GM21737 (cell line): ENCODE data around the gene THAP6.
A peak's percentile ranks its signal among the peaks of the same experiment; 100 is the strongest.
"Not testable (repeated sequence)": the region's sequence is repeated elsewhere in the genome, so short reads cannot be mapped to it uniquely, and the experiment has no call there.

Experiments
- ATAC-seq: cut with Tn5 transposase; IDR thresholded peaks from one replicate; pipeline ENCODE4 v1.9.1; 2021; ENCODE audit warnings: mild to moderate bottlenecking, moderate library complexity; ENCODE audit not compliant: unreplicated experiment

The THAP6 gene

GRCh38 chr4:75525086-75525485 lies 10.8 kb downstream of the THAP6 start:
- no peak for ATAC-seq

DNA sequence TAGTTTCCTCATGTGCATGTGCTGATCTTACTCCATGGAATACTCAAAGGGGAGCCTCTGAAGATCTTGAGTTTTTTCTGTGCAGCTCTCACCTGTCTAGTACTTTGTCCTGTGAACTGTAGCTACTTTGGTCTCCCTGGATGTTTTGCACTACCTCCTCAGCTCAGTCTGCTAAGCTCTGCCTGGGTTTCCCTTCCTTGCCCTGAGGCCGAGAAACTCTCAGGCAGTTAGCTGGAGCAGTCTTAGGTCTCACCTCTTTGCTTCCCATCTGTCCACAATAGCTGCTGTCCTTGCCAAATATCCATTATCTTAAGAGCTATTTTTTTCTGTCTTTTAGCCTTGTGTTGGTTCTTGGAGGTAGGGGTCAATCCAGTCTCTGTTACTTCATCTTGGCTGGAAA lies 11.6 kb downstream of the THAP6 start:
- ATAC-seq, result no peak

DNA sequence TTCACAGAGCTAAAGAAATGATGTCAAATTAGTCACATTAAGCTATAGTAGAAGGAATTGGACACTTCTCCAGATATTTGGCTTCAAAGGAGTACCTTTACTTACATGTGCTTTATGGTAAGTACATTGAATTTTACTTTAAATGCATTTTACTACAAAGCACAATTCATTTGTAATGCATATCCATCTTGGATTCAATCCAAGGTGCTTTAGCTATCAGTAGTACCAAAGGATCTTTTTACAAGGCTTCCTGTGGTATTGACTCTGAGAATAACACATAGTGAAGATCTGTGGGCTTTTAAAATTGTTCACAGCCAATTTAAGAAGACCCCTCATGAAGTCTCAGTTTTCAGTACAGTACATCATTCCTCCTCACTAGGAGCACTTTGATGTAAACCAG lies 13.2 kb downstream of the THAP6 start:
- ATAC-seq, result no peak

- no peak for ATAC-seq
These were observed 16.5 kb downstream of the THAP6 start for GRCh38 chr4:75530556-75531322.

- ATAC-seq, result not testable (repeated sequence)
These were observed 17.4 kb downstream of the THAP6 start for GRCh38 chr4:75531536-75532143.

DNA sequence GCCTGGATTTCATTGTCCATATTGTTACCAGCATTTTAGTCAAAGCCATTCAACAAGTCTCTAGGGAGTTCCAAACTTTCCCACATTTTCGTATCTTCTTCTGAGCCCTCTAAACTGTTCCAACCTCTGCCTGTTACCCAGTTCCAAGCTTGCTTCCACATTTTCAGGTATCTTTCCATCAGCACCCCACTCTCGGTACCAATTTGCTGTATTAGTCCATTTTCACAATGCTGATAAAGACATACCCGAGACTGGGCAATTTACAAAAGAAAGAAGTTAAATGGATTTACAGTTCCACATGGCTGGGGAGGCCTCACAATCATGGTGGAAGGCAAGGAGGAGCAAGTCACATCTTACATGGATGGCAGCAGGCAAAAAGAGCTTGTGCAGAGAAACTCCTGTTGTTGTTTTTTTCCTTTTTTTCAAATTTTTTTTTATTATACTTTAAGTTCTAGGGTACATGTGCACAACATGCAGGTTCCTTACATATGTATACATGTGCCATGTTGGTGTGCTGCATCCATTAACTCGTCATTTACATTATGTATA lies 19.1 kb downstream of the THAP6 start:
- ATAC-seq, result not testable (repeated sequence)

DNA sequence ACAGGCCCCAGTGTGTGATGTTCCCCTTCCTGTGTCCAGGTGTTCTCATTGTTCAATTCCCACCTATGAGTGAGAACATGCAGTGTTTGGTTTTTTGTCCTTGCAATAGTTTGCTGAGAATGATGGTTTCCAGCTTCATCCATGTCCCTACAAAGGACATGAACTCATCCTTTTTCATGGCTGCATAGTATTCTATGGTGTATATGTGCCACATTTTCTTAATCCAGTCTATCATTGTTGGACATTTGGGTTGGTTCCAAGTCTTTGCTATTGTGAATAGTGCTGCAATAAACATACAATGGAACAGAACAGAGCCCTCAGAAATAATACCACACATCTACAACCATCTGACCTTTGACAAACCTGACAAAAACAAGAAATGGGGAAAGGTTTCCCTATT lies 19.7 kb downstream of the THAP6 start:
- ATAC-seq, result not testable (repeated sequence)

DNA sequence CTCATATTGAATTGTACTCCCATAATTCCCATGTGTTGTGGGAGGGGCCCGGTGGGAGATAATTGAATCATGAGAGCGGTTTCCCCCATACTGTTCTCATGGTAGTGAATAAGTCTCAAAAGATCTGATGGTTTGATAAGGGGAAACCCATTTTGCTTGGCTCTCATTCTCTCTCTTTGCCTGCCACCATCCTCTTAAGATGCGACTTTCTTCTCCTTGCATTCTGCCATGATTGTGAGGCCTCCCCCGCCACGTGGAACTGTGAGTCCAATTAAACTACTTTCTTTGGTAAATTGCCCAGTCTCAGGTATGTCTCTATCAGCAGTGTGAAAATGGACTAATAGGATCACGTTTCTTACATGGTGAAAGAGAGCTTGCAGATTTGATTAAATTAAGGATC lies 23.0 kb downstream of the THAP6 start:
- not testable (repeated sequence) for ATAC-seq

DNA sequence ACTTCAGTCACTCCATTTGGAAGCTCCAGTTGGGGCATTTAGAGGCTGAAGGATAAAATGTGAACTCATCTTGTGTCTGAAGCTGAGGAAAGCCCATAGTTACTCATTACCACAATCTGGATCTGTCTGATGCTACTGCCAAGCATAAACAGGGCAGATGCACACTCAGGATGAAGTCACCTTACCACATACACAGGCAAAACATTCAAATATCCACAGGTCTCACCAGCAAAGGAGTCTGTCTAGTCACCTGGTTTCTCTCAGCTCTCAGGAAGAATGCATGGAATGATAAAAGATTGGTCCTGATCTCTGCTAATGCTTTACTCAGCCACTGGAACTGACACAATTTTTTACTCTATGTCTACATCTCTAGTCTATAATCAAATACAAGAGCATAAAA lies 28.6 kb downstream of the THAP6 start:
- no peak for ATAC-seq

- ATAC-seq, result not testable (repeated sequence)
These were observed 29.9 kb downstream of the THAP6 start for GRCh38 chr4:75544220-75544619.

DNA sequence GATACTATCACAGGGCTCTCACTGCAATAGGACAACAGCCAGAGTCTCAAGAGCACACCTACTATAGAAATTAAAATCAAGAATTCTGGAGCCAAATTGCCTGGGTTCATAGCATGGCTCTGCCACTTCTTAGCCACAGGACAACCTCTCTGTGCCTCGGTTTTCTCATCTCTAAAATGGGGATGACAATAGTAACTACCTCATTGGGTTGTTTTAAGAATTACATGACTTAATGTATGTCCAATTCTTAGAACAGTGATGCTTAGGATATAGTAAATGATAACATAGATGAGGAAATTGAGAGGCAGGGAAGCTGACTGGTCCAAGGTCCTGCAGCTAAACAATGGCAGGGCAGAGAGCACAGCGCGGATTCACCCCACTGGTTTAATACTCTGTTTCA lies 30.6 kb downstream of the THAP6 start:
- ATAC-seq, result no peak

GRCh38 chr4:75545526-75545925 lies 31.3 kb downstream of the THAP6 start:
- no peak for ATAC-seq

DNA sequence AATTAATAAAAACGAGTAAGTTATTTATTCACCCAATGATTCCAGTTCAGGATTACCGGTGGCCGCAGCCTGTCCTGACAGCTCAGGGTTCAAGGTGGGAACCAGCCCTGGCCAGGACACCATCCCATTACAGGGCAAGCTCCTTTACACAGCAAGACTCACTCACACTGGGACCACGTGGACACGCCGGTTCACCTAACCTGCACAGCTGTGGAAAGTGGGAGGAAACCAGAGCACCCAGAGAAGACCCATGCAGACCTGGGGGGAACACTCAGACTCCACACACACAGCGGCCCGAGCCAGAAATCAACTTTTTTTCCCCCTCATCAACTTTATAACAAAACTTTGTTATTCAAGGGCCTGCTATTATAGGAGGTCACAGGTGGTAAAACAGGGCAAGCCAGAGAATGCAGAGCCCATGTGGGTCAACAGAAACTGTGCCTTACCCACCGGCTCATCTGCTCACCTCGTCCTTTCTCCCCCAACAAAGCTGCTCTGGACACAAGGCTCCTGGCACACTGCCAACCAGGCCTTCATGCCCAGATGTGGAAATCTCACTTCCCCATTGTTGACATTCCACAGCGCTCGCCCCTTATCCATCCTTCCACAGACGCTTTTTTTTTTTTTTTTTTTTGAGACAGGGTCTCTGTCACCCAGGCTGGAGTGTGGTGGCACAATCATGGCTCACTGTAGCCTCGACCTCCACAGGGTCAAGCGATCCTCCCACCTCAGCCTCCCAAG lies 33.5 kb downstream of the THAP6 start:
- ATAC-seq, result no peak

DNA sequence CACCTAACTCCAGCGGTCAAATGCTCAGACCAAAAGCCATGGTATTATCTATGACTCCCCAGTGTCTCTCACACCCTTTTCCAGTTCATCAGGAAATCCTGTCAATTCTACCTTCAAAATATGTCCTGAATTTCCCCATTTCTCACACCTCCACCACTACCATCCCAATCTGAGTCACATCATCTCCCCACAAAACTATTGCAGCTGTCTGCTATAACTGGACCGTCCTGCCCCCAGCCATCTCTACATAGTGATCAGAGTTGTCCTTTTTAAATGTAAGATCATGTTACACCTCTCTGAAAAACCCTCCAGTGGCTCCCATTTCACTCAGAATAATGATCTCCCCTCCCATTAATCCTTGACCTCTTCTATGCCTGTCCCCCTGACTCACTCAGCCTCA lies 34.7 kb downstream of the THAP6 start:
- ATAC-seq, result no peak

DNA sequence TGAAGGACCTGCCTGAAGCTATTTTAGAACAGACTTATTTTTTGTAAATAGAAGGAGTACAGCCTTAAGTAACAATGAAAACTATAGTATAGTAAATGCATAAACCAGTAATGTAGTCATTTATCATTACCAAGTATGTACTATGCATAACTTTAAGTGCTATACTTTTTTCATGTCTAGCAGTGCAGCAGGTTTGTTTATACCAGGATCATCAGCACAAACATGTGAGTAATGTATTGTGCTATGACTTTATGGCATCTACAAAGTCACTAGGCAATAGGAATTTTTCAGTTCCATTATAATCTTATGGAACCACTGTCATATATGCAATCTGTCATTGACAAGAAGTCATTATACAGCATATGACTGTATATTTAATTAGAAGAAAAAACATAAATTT lies 38.2 kb downstream of the THAP6 start:
- no peak for ATAC-seq

GRCh38 chr4:75555294-75556164 lies 41.3 kb downstream of the THAP6 start, which contains the start of gene ODAPH:
Gene ODAPH, plus strand, starts transcription at chr4:75556066. Its CDS starts 17 bp downstream, at chr4:75556083.
- peak; percentile 76 for ATAC-seq

DNA sequence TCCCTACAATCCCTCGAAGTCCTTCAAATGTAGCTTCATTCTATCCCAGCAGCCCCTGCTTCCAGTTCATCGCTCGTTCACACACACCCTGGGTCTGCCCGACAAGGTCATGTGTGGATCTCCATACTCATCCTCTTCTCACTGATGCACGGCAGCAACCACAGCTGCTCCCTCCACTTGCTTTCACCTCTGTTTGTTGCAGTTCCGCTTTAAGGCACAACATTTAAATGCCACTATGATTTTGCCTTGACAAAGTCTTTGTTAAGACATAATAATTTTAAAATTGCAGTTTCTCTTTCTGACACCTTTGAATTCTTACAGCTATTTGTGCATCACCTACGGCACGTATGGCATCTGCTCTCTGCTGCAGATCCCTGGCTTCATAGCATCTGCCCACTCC lies 43.4 kb downstream of the THAP6 start:
- no peak for ATAC-seq

DNA sequence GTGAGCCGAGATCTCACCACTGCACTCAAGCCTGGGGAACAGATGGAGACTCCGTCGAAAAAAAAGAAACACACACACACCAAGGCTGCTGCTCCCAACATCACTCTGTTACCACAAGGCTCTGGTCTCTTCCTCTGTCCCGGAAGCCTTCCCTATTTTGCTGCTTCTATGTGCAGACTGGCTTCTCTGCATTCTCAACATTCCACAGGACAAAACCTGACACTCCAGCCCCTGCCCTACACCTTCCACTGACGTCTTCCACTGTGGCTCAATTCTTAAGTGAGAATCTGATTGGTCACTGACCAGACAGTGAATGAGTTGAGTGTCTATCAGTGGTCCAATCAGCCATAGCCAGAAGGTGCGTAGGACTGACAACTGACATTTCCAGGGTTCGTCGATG lies 47.5 kb downstream of the THAP6 start:
- no peak for ATAC-seq

DNA sequence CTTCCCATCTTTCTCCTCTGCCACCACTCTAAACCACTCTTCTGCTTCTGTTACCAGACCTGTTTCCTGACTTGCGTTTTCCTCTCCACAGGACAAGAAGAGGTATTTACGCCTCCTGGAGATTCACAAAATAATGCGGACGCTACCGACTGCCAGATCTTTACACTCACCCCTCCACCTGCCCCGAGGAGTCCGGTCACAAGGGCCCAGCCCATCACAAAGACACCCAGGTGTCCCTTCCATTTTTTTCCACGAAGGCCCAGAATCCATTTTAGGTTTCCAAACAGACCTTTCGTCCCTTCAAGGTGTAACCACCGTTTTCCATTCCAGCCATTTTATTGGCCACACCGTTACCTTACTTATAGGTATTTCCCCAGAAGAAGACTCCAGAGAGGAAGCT lies 49.8 kb downstream of the THAP6 start:
- ATAC-seq, result no peak

- ATAC-seq, result no peak
These were observed 51.2 kb downstream of the THAP6 start for GRCh38 chr4:75565481-75565880.

- no peak for ATAC-seq
These were observed 52.6 kb downstream of the THAP6 start for GRCh38 chr4:75566911-75567310.
